ENCODE results near the gene CACNA2D4. TPM values are rescaled to one million over a fixed set of nuclear protein-coding genes. Genes with fewer than 3 reads are reported as not detected.

Gene CACNA2D4
- total and polyA plus RNA-seq, 2 donors (not counting 3 experiments of a cell fraction or from before 2014, with no cell fraction given), result 0.58 to 0.73 TPM

DNA sequence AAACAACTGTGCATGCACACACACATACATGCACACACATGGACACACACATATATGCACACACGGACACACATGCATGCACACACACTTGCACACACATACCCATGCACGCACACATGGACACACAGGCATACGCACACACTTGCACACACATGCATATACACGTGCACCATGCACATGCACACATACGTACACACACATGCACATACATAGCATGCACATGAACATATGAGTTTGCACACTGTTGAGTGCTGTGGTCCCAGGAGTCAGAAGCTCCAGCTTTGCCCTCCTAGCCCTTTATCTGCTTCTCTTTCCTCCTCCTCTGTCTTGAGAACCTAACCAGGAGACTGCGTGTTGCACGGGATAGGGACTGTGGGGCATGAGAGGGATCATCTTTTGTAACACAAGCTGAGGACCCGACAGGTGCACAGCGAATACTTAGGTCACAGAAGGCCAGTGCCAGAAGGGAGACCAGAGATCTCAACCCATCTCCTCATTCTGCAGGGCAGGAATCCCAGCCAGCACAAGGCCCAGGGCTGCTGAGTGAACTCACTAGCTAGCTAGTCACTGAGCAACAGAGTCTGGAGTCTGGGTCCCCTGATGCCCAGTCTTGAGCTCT, 101.6 kb downstream of the CACNA2D4 start:
- FAIRE-seq, result no peak

More for the DNA sequence above, 101.6 kb downstream of the CACNA2D4 start:
- no peak for TF ChIP-seq JUN (IDR thresholded peaks at IDR 0.05; ENCODE audit: borderline replicate concordance, insufficient read depth, insufficient read length, low read depth)
- no peak for TF ChIP-seq POLR2A (IDR thresholded peaks at IDR 0.05; ENCODE audit: low read depth, low read length)
- TF ChIP-seq, protein P1, sequence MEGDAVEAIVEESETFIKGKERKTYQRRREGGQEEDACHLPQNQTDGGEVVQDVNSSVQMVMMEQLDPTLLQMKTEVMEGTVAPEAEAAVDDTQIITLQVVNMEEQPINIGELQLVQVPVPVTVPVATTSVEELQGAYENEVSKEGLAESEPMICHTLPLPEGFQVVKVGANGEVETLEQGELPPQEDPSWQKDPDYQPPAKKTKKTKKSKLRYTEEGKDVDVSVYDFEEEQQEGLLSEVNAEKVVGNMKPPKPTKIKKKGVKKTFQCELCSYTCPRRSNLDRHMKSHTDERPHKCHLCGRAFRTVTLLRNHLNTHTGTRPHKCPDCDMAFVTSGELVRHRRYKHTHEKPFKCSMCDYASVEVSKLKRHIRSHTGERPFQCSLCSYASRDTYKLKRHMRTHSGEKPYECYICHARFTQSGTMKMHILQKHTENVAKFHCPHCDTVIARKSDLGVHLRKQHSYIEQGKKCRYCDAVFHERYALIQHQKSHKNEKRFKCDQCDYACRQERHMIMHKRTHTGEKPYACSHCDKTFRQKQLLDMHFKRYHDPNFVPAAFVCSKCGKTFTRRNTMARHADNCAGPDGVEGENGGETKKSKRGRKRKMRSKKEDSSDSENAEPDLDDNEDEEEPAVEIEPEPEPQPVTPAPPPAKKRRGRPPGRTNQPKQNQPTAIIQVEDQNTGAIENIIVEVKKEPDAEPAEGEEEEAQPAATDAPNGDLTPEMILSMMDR (IDR thresholded peaks at IDR 0.05; ENCODE audit: extremely low read depth in 1 of 2, insufficient read depth in 1 of 2, low read depth in 1 of 2, low read length in 2 of 2), result no peak
- TF ChIP-seq, protein P2, sequence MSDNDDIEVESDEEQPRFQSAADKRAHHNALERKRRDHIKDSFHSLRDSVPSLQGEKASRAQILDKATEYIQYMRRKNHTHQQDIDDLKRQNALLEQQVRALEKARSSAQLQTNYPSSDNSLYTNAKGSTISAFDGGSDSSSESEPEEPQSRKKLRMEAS (IDR thresholded peaks at IDR 0.05; ENCODE audit: insufficient read depth, insufficient read length), result no peak
- TF ChIP-seq FOS (IDR thresholded peaks at IDR 0.05; ENCODE audit: borderline replicate concordance, insufficient read depth, low read length), result no peak
- no peak for TF ChIP-seq EZH2 (IDR thresholded peaks at IDR 0.05; ENCODE audit: borderline replicate concordance, low read depth, low read length, severe bottlenecking)
- TF ChIP-seq MYC (IDR thresholded peaks at IDR 0.05; ENCODE audit: low read depth, low read length), result no peak
- no peak for TF ChIP-seq GATA2 (IDR thresholded peaks at IDR 0.05; ENCODE audit: insufficient read depth, insufficient read length, low read depth, low read length)
- TF ChIP-seq POLR2AphosphoS5 (IDR thresholded peaks at IDR 0.05; ENCODE audit: insufficient read depth, low read depth, low read length), result no peak
- BruUV-seq (replicated peaks), result no TSS peak
- H3K9me1 ChIP-seq (replicated peaks; ENCODE audit: control insufficient read depth, extremely low read depth, insufficient read depth, low read length), result no peaks in the 10 kb centered on the region
- POLR2A ChIA-PET, result no interaction called here
- H4K20me1 ChIP-seq (replicated peaks; ENCODE audit: control insufficient read depth, extremely low read depth, insufficient read depth, low read length), result no peaks in the 10 kb centered on the region
- no peak overlapping the region for H2AFZ ChIP-seq (ENCODE audit: low read depth, low read length)
- peaks cover 23 to 27% of the 10 kb centered on the region in 2 experiments for H3K27me3 ChIP-seq (ENCODE audit: control insufficient read depth in 2 of 2, insufficient read depth in 2 of 2, low read length in 2 of 2)
- intact Hi-C loops (cut with micrococcal nuclease), result no loop called here
- H3K27ac ChIP-seq (ENCODE audit: insufficient read depth, low read depth, low read length), result no peak overlapping the region
- no peak for DNase-seq (ENCODE audit: low read depth, low spot score)
- H3K4me3 ChIP-seq (replicated peaks in 1 of 3; ENCODE audit: insufficient read depth in 1 of 3, low read depth in 1 of 3, low read length in 3 of 3), result no peak overlapping the region
- dilution Hi-C loops (cut with MboI; ENCODE audit: extremely low pct_ligation_motif_present, low sequenced_read_pairs), result no loop called here
- H3K4me2 ChIP-seq (ENCODE audit: insufficient read depth, low read length), result no peak overlapping the region
- peaks cover 15% of the 10 kb centered on the region for H3K4me1 ChIP-seq (ENCODE audit: control insufficient read depth, extremely low read depth, insufficient read depth, low read length)
- no peaks in the 10 kb centered on the region for H3K36me3 ChIP-seq (ENCODE audit: control insufficient read depth in 2 of 2, extremely low read depth in 1 of 2, insufficient read depth in 2 of 2, low read length in 2 of 2)
- no peaks in the 10 kb centered on the region for H3K79me2 ChIP-seq (ENCODE audit: control insufficient read depth, insufficient read depth, low read length)
- no peak overlapping the region for H3K9ac ChIP-seq (replicated peaks; ENCODE audit: extremely low read depth, insufficient read depth, low read length)
- CTCF ChIA-PET, result no interaction called here
- H3K9me3 ChIP-seq (replicated peaks; ENCODE audit: control insufficient read depth, insufficient read depth, low read length), result no peaks in the 10 kb centered on the region

Data from endothelial cell of umbilical vein (primary cell).